WTC11 (cell line): Measurements from ENCODE around the gene ELOVL6. TPM values are rescaled to one million over a fixed set of nuclear protein-coding genes. Genes with fewer than 3 reads are reported as not detected.

ENCODE experiments used
- ATAC-seq: fragments of 200-7000 bp; cut with Tn5 transposase; 2 replicates; pipeline ENCODE4 v1.10.0; 2021; ENCODE audit warnings: mild to moderate bottlenecking, moderate library complexity
- CTCF ChIA-PET: fragments of 300-600 bp; sonication (Branson Sonifier 250); formaldehyde crosslinking; loops from one replicate; lab custom pipeline; 2021; ENCODE audit warnings: antibody characterized with exemption; lab: Charles Lee
- POLR2A ChIA-PET: fragments of 350-600 bp; sonication (Branson Sonifier 250); formaldehyde crosslinking; loops from one replicate; lab custom pipeline; 2021; ENCODE audit warnings: antibody characterized with exemption; lab: Charles Lee
- DNase-seq: peaks from one replicate; pipeline ENCODE4 v3.0.0; 2021; ENCODE audit warnings: low spot score
- H3K27ac Mint-ChIP-seq: 2 replicates; pipeline ENCODE4 v1.8.0; 2021; ENCODE audit warnings: mixed read lengths
- H3K27me3 Mint-ChIP-seq: 2 replicates; pipeline ENCODE4 v1.8.0; 2021; ENCODE audit warnings: low read depth, mild to moderate bottlenecking, moderate library complexity, mixed read lengths
- H3K36me3 Mint-ChIP-seq: 2 replicates; pipeline ENCODE4 v1.8.0; 2021; ENCODE audit warnings: mixed read lengths
- H3K4me1 Mint-ChIP-seq: 2 replicates; pipeline ENCODE4 v1.8.0; 2022; ENCODE audit warnings: mixed read lengths
- H3K4me3 Mint-ChIP-seq: 2 replicates; pipeline ENCODE4 v1.8.0; 2021; ENCODE audit warnings: mild to moderate bottlenecking, moderate library complexity, mixed read lengths
- H3K9me3 Mint-ChIP-seq: 2 replicates; pipeline ENCODE4 v1.8.0; 2021; ENCODE audit warnings: mixed read lengths
- ATF1 ChIP-seq: sonication (generic); formaldehyde crosslinking; IDR thresholded peaks from 2 replicates; pipeline ENCODE4 v1.8.1; 2023; ENCODE audit warnings: mild to moderate bottlenecking, moderate library complexity, missing genetic modification reagents
- CREM ChIP-seq: sonication (generic); formaldehyde crosslinking; IDR thresholded peaks from 2 replicates; pipeline ENCODE4 v1.8.1; 2022; ENCODE audit warnings: mild to moderate bottlenecking, missing genetic modification reagents, moderate library complexity
- ESRRA ChIP-seq: sonication (generic); formaldehyde crosslinking; IDR thresholded peaks from 2 replicates; pipeline ENCODE4 v1.8.1; 2022; ENCODE audit warnings: mild to moderate bottlenecking, missing genetic modification reagents, borderline replicate concordance
- FOXP1 ChIP-seq: sonication (generic); formaldehyde crosslinking; IDR thresholded peaks from 2 replicates; pipeline ENCODE4 v1.8.0; 2022; ENCODE audit warnings: missing genetic modification reagents, mild to moderate bottlenecking, moderate library complexity, borderline replicate concordance
- GABPB1 ChIP-seq: sonication (generic); formaldehyde crosslinking; IDR thresholded peaks from 2 replicates; pipeline ENCODE4 v1.8.1; 2023; ENCODE audit warnings: mild to moderate bottlenecking, missing genetic modification reagents
- GTF2I ChIP-seq: fragments of 250-450 bp; sonication (Bioruptor Pico); conservative IDR thresholded peaks from 2 replicates; pipeline ENCODE4 v1.4.0; 2021; ENCODE audit warnings: mild to moderate bottlenecking
- IRF2 ChIP-seq: sonication (generic); formaldehyde crosslinking; IDR thresholded peaks from 2 replicates; pipeline ENCODE4 v1.8.0; 2022; ENCODE audit warnings: low read depth, missing genetic modification reagents, borderline replicate concordance
- NR1H2 ChIP-seq: sonication (generic); formaldehyde crosslinking; IDR thresholded peaks from 2 replicates; pipeline ENCODE4 v1.9.0; 2021; ENCODE audit warnings: mild to moderate bottlenecking, moderate library complexity, missing genetic modification reagents
- NR3C1 ChIP-seq: sonication (generic); formaldehyde crosslinking; conservative IDR thresholded peaks from 2 replicates; pipeline ENCODE4 v1.8.1; 2023; ENCODE audit warnings: low read depth, mild to moderate bottlenecking, missing genetic modification reagents
- PRRX2 ChIP-seq: fragments of 250-450 bp; sonication (Bioruptor Pico); IDR thresholded peaks from 2 replicates; pipeline ENCODE4 v1.8.0; 2021; ENCODE audit warnings: mild to moderate bottlenecking
- RELA ChIP-seq: sonication (generic); formaldehyde crosslinking; IDR thresholded peaks from 2 replicates; pipeline ENCODE4 v1.8.1; 2022; ENCODE audit warnings: missing genetic modification reagents, mild to moderate bottlenecking, borderline replicate concordance
- SMAD4 ChIP-seq: sonication (generic); formaldehyde crosslinking; IDR thresholded peaks from 2 replicates; pipeline ENCODE4 v1.8.0; 2022; ENCODE audit warnings: mild to moderate bottlenecking, missing genetic modification reagents
- TEAD1 ChIP-seq: sonication (generic); formaldehyde crosslinking; IDR thresholded peaks from 2 replicates; pipeline ENCODE4 v1.8.0; 2022; ENCODE audit warnings: mild to moderate bottlenecking, missing genetic modification reagents
- ZBTB21 ChIP-seq: sonication (generic); formaldehyde crosslinking; IDR thresholded peaks from 2 replicates; pipeline ENCODE4 v1.8.1; 2023; ENCODE audit warnings: mild to moderate bottlenecking, missing genetic modification reagents, borderline replicate concordance
- ZNF232 ChIP-seq: sonication (generic); formaldehyde crosslinking; IDR thresholded peaks from 2 replicates; pipeline ENCODE4 v1.8.0; 2022; ENCODE audit warnings: mild to moderate bottlenecking, missing genetic modification reagents
- total RNA-seq: library from RNA; stranded (reverse); gene quantifications from 3 replicates; pipeline ENCODE4 v1.2.3, GENCODE V29; 2021
- TF ChIP-seq, protein P1 (sequence below): sonication (generic); formaldehyde crosslinking; IDR thresholded peaks from 2 replicates; pipeline ENCODE4 v1.8.1; 2023; ENCODE audit warnings: mild to moderate bottlenecking, missing genetic modification reagents, moderate library complexity
- TF ChIP-seq, protein P2 (sequence below): sonication (generic); formaldehyde crosslinking; IDR thresholded peaks from 2 replicates; pipeline ENCODE4 v1.8.1; 2023; ENCODE audit warnings: mild to moderate bottlenecking, missing genetic modification reagents, borderline replicate concordance
- TF ChIP-seq, protein P3 (sequence below): sonication (generic); formaldehyde crosslinking; IDR thresholded peaks from 2 replicates; pipeline ENCODE4 v1.8.0; 2023; ENCODE audit warnings: mild to moderate bottlenecking, missing genetic modification reagents
- TF ChIP-seq, protein P4 (sequence below): sonication (generic); formaldehyde crosslinking; IDR thresholded peaks from 2 replicates; pipeline ENCODE4 v1.8.0; 2022; ENCODE audit warnings: missing genetic modification reagents
- TF ChIP-seq, protein P5 (sequence below): fragments of 250-450 bp; sonication (Bioruptor Pico); IDR thresholded peaks from 2 replicates; pipeline ENCODE4 v1.9.0; 2021; ENCODE audit warnings: moderate library complexity, mild to moderate bottlenecking, inconsistent platforms, borderline replicate concordance
- TF ChIP-seq, protein P6 (sequence below): sonication (generic); formaldehyde crosslinking; IDR thresholded peaks from 2 replicates; pipeline ENCODE4 v1.8.0; 2023; ENCODE audit warnings: missing genetic modification reagents
- TF ChIP-seq, protein P7 (sequence below): sonication (generic); formaldehyde crosslinking; IDR thresholded peaks from 2 replicates; pipeline ENCODE4 v1.8.1; 2023; ENCODE audit warnings: mild to moderate bottlenecking, missing genetic modification reagents

The ELOVL6 gene
- total RNA-seq, 1 experiment from 2014 or later = 87.4 TPM

DNA sequence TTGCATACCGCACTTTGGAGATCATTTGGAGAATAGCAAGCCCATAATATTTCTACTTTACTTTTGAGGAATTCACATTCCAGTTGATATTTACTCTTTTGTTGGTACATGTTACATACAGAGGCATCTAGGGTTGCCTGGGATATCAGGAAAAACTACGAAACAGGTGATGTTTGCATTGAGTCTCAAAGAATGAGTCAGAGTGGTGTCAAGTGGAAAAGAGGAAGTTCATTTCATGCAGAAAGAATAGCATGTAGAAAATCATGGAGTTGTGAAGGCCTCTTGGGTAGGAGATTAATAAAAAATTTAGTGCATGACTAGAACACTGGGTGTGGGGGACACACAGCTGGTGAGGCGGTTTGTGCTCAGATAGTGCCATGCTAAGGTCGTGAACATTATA is 33.5 kb upstream of the ELOVL6 start:
- ChIA-PET POLR2A (no interaction called here), CTCF (no interaction called here)
- DNase-seq = no peak
- Mint-ChIP-seq H3K4me3 (no peak overlapping the region), H3K27me3 (no peaks in the 10 kb centered on the region), H3K9me3 (peaks cover 15% of the 10 kb centered on the region), H3K4me1 (no peaks in the 10 kb centered on the region), H3K27ac (no peak overlapping the region), H3K36me3 (no peaks in the 10 kb centered on the region)
- TF ChIP-seq GABPB1 (CRISPR knock-in tag) (no peak), NR3C1 (no peak), ZNF232 (no peak)
- TF ChIP-seq, protein P1, sequence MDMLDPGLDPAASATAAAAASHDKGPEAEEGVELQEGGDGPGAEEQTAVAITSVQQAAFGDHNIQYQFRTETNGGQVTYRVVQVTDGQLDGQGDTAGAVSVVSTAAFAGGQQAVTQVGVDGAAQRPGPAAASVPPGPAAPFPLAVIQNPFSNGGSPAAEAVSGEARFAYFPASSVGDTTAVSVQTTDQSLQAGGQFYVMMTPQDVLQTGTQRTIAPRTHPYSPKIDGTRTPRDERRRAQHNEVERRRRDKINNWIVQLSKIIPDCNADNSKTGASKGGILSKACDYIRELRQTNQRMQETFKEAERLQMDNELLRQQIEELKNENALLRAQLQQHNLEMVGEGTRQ = no peak
- no peak for ATAC-seq

DNA sequence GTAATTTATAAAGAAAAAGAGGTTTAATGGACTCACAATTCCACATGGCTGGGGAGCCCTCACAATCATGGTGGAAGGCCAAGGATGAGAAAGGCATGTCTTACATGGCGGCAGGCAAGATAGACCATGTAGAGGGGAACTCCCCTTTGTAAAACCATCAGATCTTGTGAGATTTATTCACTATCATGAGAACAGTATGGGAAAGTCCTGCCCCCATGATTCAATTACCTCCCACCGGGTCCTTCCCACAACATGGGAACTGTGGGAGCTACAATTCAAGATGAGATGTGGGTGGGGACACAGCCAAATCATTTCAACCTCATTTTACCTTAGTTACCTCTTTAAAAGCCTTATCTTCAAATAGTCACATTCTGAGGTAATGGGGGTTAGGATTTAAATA is 30.9 kb upstream of the ELOVL6 start:
- DNase-seq = no peak
- Mint-ChIP-seq H3K27ac (no peak overlapping the region), H3K36me3 (no peaks in the 10 kb centered on the region), H3K9me3 (peaks cover 7% of the 10 kb centered on the region), H3K27me3 (no peaks in the 10 kb centered on the region), H3K4me1 (peaks cover 3% of the 10 kb centered on the region; the same call in 1 of the 2 replicates), H3K4me3 (no peak overlapping the region)
- CTCF ChIA-PET = no interaction called here
- ATAC-seq = no peak
- no peak for TF ChIP-seq NR1H2 (CRISPR knock-in tag)
- no peak for TF ChIP-seq SMAD4 (CRISPR knock-in tag)
- TF ChIP-seq, protein P2, sequence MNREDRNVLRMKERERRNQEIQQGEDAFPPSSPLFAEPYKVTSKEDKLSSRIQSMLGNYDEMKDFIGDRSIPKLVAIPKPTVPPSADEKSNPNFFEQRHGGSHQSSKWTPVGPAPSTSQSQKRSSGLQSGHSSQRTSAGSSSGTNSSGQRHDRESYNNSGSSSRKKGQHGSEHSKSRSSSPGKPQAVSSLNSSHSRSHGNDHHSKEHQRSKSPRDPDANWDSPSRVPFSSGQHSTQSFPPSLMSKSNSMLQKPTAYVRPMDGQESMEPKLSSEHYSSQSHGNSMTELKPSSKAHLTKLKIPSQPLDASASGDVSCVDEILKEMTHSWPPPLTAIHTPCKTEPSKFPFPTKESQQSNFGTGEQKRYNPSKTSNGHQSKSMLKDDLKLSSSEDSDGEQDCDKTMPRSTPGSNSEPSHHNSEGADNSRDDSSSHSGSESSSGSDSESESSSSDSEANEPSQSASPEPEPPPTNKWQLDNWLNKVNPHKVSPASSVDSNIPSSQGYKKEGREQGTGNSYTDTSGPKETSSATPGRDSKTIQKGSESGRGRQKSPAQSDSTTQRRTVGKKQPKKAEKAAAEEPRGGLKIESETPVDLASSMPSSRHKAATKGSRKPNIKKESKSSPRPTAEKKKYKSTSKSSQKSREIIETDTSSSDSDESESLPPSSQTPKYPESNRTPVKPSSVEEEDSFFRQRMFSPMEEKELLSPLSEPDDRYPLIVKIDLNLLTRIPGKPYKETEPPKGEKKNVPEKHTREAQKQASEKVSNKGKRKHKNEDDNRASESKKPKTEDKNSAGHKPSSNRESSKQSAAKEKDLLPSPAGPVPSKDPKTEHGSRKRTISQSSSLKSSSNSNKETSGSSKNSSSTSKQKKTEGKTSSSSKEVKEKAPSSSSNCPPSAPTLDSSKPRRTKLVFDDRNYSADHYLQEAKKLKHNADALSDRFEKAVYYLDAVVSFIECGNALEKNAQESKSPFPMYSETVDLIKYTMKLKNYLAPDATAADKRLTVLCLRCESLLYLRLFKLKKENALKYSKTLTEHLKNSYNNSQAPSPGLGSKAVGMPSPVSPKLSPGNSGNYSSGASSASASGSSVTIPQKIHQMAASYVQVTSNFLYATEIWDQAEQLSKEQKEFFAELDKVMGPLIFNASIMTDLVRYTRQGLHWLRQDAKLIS (CRISPR knock-in tag) = no peak
- TF ChIP-seq, protein P3, sequence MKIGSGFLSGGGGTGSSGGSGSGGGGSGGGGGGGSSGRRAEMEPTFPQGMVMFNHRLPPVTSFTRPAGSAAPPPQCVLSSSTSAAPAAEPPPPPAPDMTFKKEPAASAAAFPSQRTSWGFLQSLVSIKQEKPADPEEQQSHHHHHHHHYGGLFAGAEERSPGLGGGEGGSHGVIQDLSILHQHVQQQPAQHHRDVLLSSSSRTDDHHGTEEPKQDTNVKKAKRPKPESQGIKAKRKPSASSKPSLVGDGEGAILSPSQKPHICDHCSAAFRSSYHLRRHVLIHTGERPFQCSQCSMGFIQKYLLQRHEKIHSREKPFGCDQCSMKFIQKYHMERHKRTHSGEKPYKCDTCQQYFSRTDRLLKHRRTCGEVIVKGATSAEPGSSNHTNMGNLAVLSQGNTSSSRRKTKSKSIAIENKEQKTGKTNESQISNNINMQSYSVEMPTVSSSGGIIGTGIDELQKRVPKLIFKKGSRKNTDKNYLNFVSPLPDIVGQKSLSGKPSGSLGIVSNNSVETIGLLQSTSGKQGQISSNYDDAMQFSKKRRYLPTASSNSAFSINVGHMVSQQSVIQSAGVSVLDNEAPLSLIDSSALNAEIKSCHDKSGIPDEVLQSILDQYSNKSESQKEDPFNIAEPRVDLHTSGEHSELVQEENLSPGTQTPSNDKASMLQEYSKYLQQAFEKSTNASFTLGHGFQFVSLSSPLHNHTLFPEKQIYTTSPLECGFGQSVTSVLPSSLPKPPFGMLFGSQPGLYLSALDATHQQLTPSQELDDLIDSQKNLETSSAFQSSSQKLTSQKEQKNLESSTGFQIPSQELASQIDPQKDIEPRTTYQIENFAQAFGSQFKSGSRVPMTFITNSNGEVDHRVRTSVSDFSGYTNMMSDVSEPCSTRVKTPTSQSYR (CRISPR knock-in tag) = no peak
- TF ChIP-seq, protein P4, sequence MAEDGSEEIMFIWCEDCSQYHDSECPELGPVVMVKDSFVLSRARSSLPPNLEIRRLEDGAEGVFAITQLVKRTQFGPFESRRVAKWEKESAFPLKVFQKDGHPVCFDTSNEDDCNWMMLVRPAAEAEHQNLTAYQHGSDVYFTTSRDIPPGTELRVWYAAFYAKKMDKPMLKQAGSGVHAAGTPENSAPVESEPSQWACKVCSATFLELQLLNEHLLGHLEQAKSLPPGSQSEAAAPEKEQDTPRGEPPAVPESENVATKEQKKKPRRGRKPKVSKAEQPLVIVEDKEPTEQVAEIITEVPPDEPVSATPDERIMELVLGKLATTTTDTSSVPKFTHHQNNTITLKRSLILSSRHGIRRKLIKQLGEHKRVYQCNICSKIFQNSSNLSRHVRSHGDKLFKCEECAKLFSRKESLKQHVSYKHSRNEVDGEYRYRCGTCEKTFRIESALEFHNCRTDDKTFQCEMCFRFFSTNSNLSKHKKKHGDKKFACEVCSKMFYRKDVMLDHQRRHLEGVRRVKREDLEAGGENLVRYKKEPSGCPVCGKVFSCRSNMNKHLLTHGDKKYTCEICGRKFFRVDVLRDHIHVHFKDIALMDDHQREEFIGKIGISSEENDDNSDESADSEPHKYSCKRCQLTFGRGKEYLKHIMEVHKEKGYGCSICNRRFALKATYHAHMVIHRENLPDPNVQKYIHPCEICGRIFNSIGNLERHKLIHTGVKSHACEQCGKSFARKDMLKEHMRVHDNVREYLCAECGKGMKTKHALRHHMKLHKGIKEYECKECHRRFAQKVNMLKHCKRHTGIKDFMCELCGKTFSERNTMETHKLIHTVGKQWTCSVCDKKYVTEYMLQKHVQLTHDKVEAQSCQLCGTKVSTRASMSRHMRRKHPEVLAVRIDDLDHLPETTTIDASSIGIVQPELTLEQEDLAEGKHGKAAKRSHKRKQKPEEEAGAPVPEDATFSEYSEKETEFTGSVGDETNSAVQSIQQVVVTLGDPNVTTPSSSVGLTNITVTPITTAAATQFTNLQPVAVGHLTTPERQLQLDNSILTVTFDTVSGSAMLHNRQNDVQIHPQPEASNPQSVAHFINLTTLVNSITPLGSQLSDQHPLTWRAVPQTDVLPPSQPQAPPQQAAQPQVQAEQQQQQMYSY (CRISPR knock-in tag) = no peak
- TF ChIP-seq, protein P5, sequence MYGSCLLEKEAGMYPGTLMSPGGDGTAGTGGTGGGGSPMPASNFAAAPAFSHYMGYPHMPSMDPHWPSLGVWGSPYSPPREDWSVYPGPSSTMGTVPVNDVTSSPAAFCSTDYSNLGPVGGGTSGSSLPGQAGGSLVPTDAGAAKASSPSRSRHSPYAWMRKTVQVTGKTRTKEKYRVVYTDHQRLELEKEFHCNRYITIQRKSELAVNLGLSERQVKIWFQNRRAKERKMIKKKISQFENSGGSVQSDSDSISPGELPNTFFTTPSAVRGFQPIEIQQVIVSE = no peak
- no peak for TF ChIP-seq GTF2I (CRISPR knock-in tag)
- no peak for TF ChIP-seq RELA (CRISPR knock-in tag)
- no peak for TF ChIP-seq IRF2 (CRISPR knock-in tag)
- no peak for TF ChIP-seq PRRX2 (CRISPR knock-in tag)
- TF ChIP-seq, protein P6, sequence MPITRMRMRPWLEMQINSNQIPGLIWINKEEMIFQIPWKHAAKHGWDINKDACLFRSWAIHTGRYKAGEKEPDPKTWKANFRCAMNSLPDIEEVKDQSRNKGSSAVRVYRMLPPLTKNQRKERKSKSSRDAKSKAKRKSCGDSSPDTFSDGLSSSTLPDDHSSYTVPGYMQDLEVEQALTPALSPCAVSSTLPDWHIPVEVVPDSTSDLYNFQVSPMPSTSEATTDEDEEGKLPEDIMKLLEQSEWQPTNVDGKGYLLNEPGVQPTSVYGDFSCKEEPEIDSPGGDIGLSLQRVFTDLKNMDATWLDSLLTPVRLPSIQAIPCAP (CRISPR knock-in tag) = no peak
- TF ChIP-seq CREM (CRISPR knock-in tag) = no peak
- no peak for TF ChIP-seq ZBTB21
- TF ChIP-seq ESRRA (CRISPR knock-in tag) = no peak
- TF ChIP-seq, protein P7, sequence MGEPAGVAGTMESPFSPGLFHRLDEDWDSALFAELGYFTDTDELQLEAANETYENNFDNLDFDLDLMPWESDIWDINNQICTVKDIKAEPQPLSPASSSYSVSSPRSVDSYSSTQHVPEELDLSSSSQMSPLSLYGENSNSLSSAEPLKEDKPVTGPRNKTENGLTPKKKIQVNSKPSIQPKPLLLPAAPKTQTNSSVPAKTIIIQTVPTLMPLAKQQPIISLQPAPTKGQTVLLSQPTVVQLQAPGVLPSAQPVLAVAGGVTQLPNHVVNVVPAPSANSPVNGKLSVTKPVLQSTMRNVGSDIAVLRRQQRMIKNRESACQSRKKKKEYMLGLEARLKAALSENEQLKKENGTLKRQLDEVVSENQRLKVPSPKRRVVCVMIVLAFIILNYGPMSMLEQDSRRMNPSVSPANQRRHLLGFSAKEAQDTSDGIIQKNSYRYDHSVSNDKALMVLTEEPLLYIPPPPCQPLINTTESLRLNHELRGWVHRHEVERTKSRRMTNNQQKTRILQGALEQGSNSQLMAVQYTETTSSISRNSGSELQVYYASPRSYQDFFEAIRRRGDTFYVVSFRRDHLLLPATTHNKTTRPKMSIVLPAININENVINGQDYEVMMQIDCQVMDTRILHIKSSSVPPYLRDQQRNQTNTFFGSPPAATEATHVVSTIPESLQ (CRISPR knock-in tag) = no peak
- no peak for TF ChIP-seq TEAD1
- TF ChIP-seq FOXP1 (CRISPR knock-in tag) = no peak
- TF ChIP-seq ATF1 (CRISPR knock-in tag) = no peak
- POLR2A ChIA-PET = no interaction called here
